ENCODE measurements around the gene MAPKAPK5.

MAPKAPK5 gene

DNA sequence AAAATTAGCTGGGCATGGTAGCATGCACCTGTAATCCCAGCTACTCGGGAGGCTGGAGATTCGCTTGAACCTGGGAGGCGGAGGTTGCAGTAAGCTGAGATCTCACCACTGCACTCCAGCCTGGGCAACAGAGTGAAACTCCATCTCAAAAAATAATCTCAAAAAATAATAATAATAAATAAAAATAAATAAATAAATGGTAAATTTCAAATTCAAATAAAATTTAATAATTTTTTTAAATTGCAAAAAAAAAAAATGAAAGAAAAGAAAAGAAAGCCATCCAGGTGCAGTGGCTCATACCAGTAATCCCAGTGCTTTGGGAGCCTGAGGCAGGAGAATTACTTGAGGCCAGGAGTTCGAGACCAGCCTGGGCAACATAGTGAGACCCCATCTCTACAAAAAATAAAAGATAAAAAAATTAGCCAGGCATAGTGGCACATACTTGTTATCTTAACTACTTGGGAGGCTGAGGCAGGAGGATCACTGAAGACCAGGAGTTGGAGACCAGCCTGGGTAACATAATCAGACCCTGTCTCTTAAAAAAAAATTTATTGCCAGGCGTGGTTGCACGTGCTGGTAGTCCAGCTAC lies 38.9 kb upstream of the MAPKAPK5 start:
- no peak for TF ChIP-seq POLR2AphosphoS5 (IDR thresholded peaks at IDR 0.05; ENCODE audit: low read depth, low read length)
- no peak for TF ChIP-seq SIN3A (IDR thresholded peaks at IDR 0.05; ENCODE audit: borderline replicate concordance, insufficient read depth, low read length)

GRCh38 chr12:111803851-111804250 lies 38.2 kb upstream of the MAPKAPK5 start:
- no peak for TF ChIP-seq REST (IDR thresholded peaks at IDR 0.05; ENCODE audit: insufficient read depth in 1 of 2, low read depth in 2 of 2, low read length in 2 of 2)

DNA sequence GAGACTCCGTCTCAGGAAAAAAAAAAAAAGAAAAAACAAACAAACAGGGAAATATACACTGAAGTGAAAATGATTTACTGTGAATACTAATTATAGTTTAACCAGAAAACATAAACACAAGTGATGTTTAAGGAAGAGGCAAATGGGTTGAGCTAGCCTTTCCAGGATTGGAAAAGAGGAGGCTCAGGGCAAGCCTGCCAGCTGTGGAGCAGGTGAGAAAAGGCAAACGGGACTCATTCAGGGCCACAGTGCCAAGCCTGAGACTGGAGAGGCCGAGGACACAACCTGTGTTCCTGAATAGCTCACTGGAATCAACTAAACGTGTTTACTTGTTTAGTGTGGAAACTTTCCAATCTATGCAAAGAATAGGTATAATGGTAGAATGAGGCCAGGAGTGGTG lies 35.7 kb upstream of the MAPKAPK5 start:
- TF ChIP-seq POLR2AphosphoS5 (IDR thresholded peaks at IDR 0.05; ENCODE audit: low read depth, low read length): no peak
- no peak for TF ChIP-seq REST (IDR thresholded peaks at IDR 0.05; ENCODE audit: insufficient read depth in 1 of 2, low read depth in 2 of 2, low read length in 2 of 2)
- TF ChIP-seq TAF1 (IDR thresholded peaks at IDR 0.05; ENCODE audit: borderline replicate concordance, insufficient read depth, low read length): no peak
- TF ChIP-seq SIN3A (IDR thresholded peaks at IDR 0.05; ENCODE audit: borderline replicate concordance, insufficient read depth, low read length): no peak
- no peak for TF ChIP-seq FOXP2 (optimal IDR thresholded peaks at IDR 0.05; ENCODE audit: borderline replicate concordance, extremely low read depth, extremely low read length, insufficient read depth)

DNA sequence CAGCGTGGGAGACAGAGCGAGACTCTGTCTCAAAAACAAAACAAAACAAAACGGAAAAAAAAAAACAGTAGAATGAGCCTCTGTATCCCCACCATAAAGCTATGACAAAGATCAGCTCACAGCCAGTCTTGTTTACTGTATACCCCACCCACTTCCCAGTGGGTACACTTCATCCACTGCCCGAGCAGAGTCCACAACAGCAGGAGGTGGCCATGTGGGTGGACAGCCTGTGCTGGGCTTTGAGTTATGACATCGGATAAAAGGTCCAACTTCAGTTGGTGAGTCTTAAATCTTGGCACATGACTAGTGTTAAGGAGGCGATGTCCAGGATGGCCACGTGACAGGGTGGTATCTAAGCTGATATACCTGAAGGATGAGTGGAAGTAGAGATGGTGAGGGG lies 34.8 kb upstream of the MAPKAPK5 start:
- TF ChIP-seq SIN3A (IDR thresholded peaks at IDR 0.05; ENCODE audit: borderline replicate concordance, insufficient read depth, low read length): no peak

DNA sequence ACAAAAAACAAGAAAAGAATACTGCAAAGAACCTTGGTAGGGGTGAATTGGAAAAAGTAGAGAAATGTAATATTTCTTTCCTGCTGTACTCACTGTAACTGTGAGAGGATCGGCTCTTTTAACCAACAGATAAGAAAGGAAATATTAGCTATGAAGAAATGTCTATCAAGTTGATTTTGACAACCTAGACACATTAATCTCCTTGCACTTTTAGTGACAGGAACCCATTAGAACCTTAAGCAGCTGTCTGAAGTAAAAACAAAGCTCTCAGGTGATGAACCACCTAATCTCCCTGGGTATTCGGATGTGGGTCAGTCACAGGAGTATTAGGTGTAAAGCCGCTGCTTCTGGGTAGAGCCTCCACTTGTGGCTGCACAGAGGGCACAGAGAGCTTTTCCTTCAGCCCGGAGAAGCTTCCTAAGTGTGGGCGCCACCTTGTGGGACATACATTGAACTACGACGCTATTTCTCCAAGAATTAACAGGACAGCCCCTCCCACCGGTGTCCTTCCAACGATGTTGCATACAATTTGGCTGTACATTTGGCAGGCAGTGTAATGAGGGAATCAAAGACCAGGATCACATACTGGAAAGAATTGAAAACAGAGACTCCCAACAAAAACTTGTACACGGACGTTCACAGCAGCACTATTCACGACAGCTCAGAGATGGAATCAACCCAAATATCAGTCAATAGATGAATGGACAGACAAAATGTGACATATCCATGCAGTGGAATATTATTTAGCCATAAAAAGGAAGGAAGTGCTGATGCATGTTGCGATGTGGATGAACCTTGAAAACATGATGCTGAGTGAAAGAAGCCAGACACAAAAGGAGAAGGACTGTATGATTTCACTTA lies 28.9 kb upstream of the MAPKAPK5 start:
- no peak for TF ChIP-seq REST (IDR thresholded peaks at IDR 0.05; ENCODE audit: insufficient read depth in 1 of 2, low read depth in 2 of 2, low read length in 2 of 2)
- no peak for TF ChIP-seq POLR2AphosphoS5 (IDR thresholded peaks at IDR 0.05; ENCODE audit: low read depth, low read length)
- no peak for TF ChIP-seq FOXP2 (optimal IDR thresholded peaks at IDR 0.05; ENCODE audit: borderline replicate concordance, extremely low read depth, extremely low read length, insufficient read depth)
- TF ChIP-seq SIN3A (IDR thresholded peaks at IDR 0.05; ENCODE audit: borderline replicate concordance, insufficient read depth, low read length): no peak
- no peak for TF ChIP-seq TAF1 (IDR thresholded peaks at IDR 0.05; ENCODE audit: borderline replicate concordance, insufficient read depth, low read length)

GRCh38 chr12:111816065-111816615 lies 25.9 kb upstream of the MAPKAPK5 start:
- no peak for TF ChIP-seq POLR2AphosphoS5 (IDR thresholded peaks at IDR 0.05; ENCODE audit: low read depth, low read length)
- no peak for TF ChIP-seq REST (IDR thresholded peaks at IDR 0.05; ENCODE audit: insufficient read depth in 1 of 2, low read depth in 2 of 2, low read length in 2 of 2)
- TF ChIP-seq SIN3A (IDR thresholded peaks at IDR 0.05; ENCODE audit: borderline replicate concordance, insufficient read depth, low read length): no peak
- no peak for TF ChIP-seq TAF1 (IDR thresholded peaks at IDR 0.05; ENCODE audit: borderline replicate concordance, insufficient read depth, low read length)
- no peak for TF ChIP-seq FOXP2 (optimal IDR thresholded peaks at IDR 0.05; ENCODE audit: borderline replicate concordance, extremely low read depth, extremely low read length, insufficient read depth)
